ENCODE measurements around the gene PLEKHA4. TPM values are rescaled to one million over a fixed set of nuclear protein-coding genes. Genes with fewer than 3 reads are reported as not detected.
A peak's percentile ranks its signal among the peaks of the same experiment; 100 is the strongest.

Gene PLEKHA4
- total RNA-seq, result 10 to 100 TPM in 1 of 4 donors, 1 to 10 TPM in 3; 2.8 to 38.8 (median 5.9) TPM

- Histone ChIP-seq H3K4me3 (peak within 1 kb of the TSS in 2 of 4 donors; percentile 29 to 35), H3K36me3 (peaks cover 0 to 3% (median 0%) of the 10 kb centered on the region in 3 donors), H3K9me3 (no peaks in the 10 kb centered on the region), H3K27me3 (no peaks in the 10 kb centered on the region), H3K4me1 (peaks cover 0 to 23% (median 0%) of the 10 kb centered on the region in 4 donors), H3K27ac (peak within 1 kb of the TSS; percentile 25 to 77 (median 57))
- TF ChIP-seq POLR2A (IDR thresholded peaks at IDR 0.05) (no peak), CTCF (IDR thresholded peaks at IDR 0.05) (no peak)
- DNase-seq, result peak in 2 of 3 donors; percentile 59 to 69
These were observed at the start of gene PLEKHA4 for GRCh38 chr19:48868114-48868886. TSS of gene PLEKHA4 (minus strand) at chr19:48868617. CDS start at chr19:48867620, 997 bp downstream.

GRCh38 chr19:48918071-48918470 is 49.7 kb upstream of the PLEKHA4 start:
- Histone ChIP-seq H3K4me3 (no peak overlapping the region), H3K36me3 (peaks cover 0 to 93% (median 0%) of the 10 kb centered on the region in 3 donors), H3K4me1 (no peaks in the 10 kb centered on the region), H3K9me3 (no peaks in the 10 kb centered on the region), H3K27ac (peak overlapping the region in 1 of 4 donors; percentile 42), H3K27me3 (no peaks in the 10 kb centered on the region)
- TF ChIP-seq CTCF (IDR thresholded peaks at IDR 0.05) (no peak), POLR2A (IDR thresholded peaks at IDR 0.05) (no peak)
- DNase-seq, result peak in 1 of 3 donors; percentile 29

- no peaks in the 10 kb centered on the region for H3K27me3 ChIP-seq
- DNase-seq, result no peak
- H3K36me3 ChIP-seq, result peaks cover 0 to 93% (median 0%) of the 10 kb centered on the region in 3 donors
- TF ChIP-seq POLR2A (IDR thresholded peaks at IDR 0.05) (no peak), CTCF (IDR thresholded peaks at IDR 0.05) (no peak)
- H3K27ac ChIP-seq, result no peak overlapping the region
- no peaks in the 10 kb centered on the region for H3K9me3 ChIP-seq
- no peak overlapping the region for H3K4me3 ChIP-seq
- H3K4me1 ChIP-seq, result no peaks in the 10 kb centered on the region
These were observed 47.3 kb upstream of the PLEKHA4 start for GRCh38 chr19:48915757-48916156.

GRCh38 chr19:48914181-48914580 is 45.8 kb upstream of the PLEKHA4 start:
- H3K27ac ChIP-seq, result no peak overlapping the region
- DNase-seq, result no peak
- peaks cover 0 to 100% (median 0%) of the 10 kb centered on the region in 3 donors for H3K36me3 ChIP-seq
- no peaks in the 10 kb centered on the region for H3K27me3 ChIP-seq
- H3K4me3 ChIP-seq, result no peak overlapping the region
- H3K9me3 ChIP-seq, result no peaks in the 10 kb centered on the region
- H3K4me1 ChIP-seq, result no peaks in the 10 kb centered on the region
- no peak for TF ChIP-seq CTCF (IDR thresholded peaks at IDR 0.05)
- TF ChIP-seq POLR2A (IDR thresholded peaks at IDR 0.05), result no peak

GRCh38 chr19:48913114-48913889 is 44.9 kb upstream of the PLEKHA4 start:
- Histone ChIP-seq H3K4me1 (no peaks in the 10 kb centered on the region), H3K4me3 (no peak overlapping the region), H3K36me3 (peaks cover 0 to 98% (median 0%) of the 10 kb centered on the region in 3 donors), H3K9me3 (no peaks in the 10 kb centered on the region), H3K27ac (no peak overlapping the region), H3K27me3 (no peaks in the 10 kb centered on the region)
- TF ChIP-seq POLR2A (IDR thresholded peaks at IDR 0.05) (no peak), CTCF (IDR thresholded peaks at IDR 0.05) (no peak)
- no peak for DNase-seq
